Measurements from ENCODE around the gene MPZL3.

Gene MPZL3

GRCh38 chr11:118263112-118263511 is 10.9 kb upstream of the MPZL3 start:
- POLR2A ChIA-PET, result no interaction called here
- CTCF ChIA-PET, result no interaction called here
- no peak for TF ChIP-seq CTCF (IDR thresholded peaks at IDR 0.05; ENCODE audit: insufficient read depth, low read length, missing control alignments)
- no peak overlapping the region for H3K4me3 ChIP-seq (ENCODE audit: low read depth, low read length)
- no peak for DNase-seq (ENCODE audit: low read depth, low spot score)

DNA sequence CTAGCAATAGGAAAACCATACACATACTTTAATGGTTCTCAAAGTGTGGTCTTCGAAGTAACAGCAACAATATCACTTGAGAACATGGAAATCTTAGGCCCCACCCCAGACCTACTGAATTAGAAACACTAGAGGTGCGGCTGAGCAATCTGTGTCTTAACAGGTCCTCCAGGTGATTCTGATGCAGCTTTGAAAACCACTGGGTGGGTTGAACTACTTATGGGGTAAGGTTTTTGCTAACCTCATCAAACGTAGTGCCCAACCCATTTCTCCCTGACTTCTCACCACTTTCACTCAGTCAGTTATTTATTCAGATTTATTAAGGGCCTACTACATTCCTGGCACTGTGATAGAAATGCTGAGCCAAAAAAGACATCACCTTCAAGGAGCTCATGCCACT is 8.2 kb upstream of the MPZL3 start:
- no peak for DNase-seq (ENCODE audit: low read depth, low spot score)
- no peak for TF ChIP-seq CTCF (IDR thresholded peaks at IDR 0.05; ENCODE audit: insufficient read depth, low read length, missing control alignments)
- ChIA-PET CTCF (no interaction called here), POLR2A (no interaction called here)
- H3K4me3 ChIP-seq (ENCODE audit: low read depth, low read length), result no peak overlapping the region

GRCh38 chr11:118259138-118259537 is 7.0 kb upstream of the MPZL3 start:
- DNase-seq (ENCODE audit: low read depth, low spot score), result no peak
- H3K4me3 ChIP-seq (ENCODE audit: low read depth, low read length), result no peak overlapping the region
- ChIA-PET POLR2A (no interaction called here), CTCF (interaction anchor here (1.2 kb wide), 1 partner anchor 61 kb away, joined by 4 read pairs; no protein-coding TSS in a partner anchor)
- TF ChIP-seq CTCF (IDR thresholded peaks at IDR 0.05; ENCODE audit: insufficient read depth, low read length, missing control alignments), result no peak

- DNase-seq (ENCODE audit: low read depth, low spot score), result no peak
- POLR2A ChIA-PET, result no interaction called here
- no peak for TF ChIP-seq CTCF (IDR thresholded peaks at IDR 0.05; ENCODE audit: insufficient read depth, low read length, missing control alignments)
- no peak overlapping the region for H3K4me3 ChIP-seq (ENCODE audit: low read depth, low read length)
- CTCF ChIA-PET, result interaction anchor here (1.2 kb wide), 1 partner anchor 60 kb away, joined by 4 read pairs; no protein-coding TSS in a partner anchor
Measured at GRCh38 chr11:118258410-118258809, 6.2 kb upstream of the MPZL3 start.

- DNase-seq (ENCODE audit: low read depth, low spot score), result no peak
- H3K4me3 ChIP-seq (ENCODE audit: low read depth, low read length), result no peak overlapping the region
- ChIA-PET POLR2A (no interaction called here), CTCF (interaction anchor here (1.5 kb wide), 1 partner anchor 54 kb away, joined by 7 read pairs; no protein-coding TSS in a partner anchor)
- TF ChIP-seq CTCF (IDR thresholded peaks at IDR 0.05; ENCODE audit: insufficient read depth, low read length, missing control alignments), result no peak
Measured at GRCh38 chr11:118252688-118253087, 523 bp upstream of the MPZL3 start.

DNA sequence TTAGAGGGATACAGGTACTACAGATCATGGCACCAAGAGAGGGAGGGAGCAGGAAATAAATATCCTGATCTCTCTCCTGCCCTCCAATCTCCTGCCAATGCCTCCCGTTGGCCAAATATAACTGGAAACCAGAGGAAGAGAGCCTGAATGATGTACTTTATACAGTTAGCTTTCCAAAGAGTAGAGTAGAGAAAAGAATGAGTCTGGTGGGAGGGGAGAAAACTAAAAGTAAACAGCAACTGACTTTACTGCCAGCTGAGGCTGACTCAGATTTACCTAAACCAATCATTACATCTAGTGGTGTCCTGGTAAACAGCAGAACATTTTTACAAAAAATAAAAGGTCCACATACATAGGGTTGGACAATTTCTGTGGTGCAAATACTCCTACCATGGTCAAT is 5.1 kb downstream of the MPZL3 start:
- ChIA-PET CTCF (no interaction called here), POLR2A (no interaction called here)
- no peak for DNase-seq (ENCODE audit: low read depth, low spot score)
- no peak overlapping the region for H3K4me3 ChIP-seq (ENCODE audit: low read depth, low read length)
- no peak for TF ChIP-seq CTCF (IDR thresholded peaks at IDR 0.05; ENCODE audit: insufficient read depth, low read length, missing control alignments)

Data from AG04449 (cell line).